PC-9 (cell line): ENCODE results near the gene HMG20A.

ENCODE experiments used
- CTCF ChIP-seq: fragments of 200-600 bp; sonication (generic); conservative IDR thresholded peaks from 2 replicates; pipeline ENCODE4 v1.6.1; 2017; ENCODE audit warnings: mixed run types, antibody characterized with exemption, mild to moderate bottlenecking, moderate library complexity
- EZH2 ChIP-seq: fragments of 200-600 bp; sonication (generic); IDR thresholded peaks from 2 replicates; pipeline ENCODE4 v1.8.0; 2017; ENCODE audit warnings: antibody characterized with exemption, low read depth

GRCh38 chr15:77396692-77397091 lies 24.0 kb upstream of the HMG20A start:
- no peak for TF ChIP-seq CTCF
- no peak for TF ChIP-seq EZH2
